ENCODE measurements around the gene WWOX.

The WWOX gene

GRCh38 chr16:78837706-78838105, 738.3 kb downstream of the WWOX start:
- Histone ChIP-seq H3K27ac (ENCODE audit: low read depth, low read length) (no peak overlapping the region), H3K36me3 (ENCODE audit: control insufficient read depth, insufficient read depth, low read length) (no peaks in the 10 kb centered on the region), H3K4ac (ENCODE audit: low read depth, low read length) (no peak overlapping the region), H3K4me3 (ENCODE audit: low read length) (no peak overlapping the region), H3K18ac (ENCODE audit: low read length) (no peak overlapping the region), H4K5ac (ENCODE audit: low read length) (no peak overlapping the region), H2BK120ac (ENCODE audit: low read depth, low read length) (no peak overlapping the region), H3K23ac (ENCODE audit: low read length) (no peak overlapping the region), H4K8ac (ENCODE audit: low read depth, low read length) (no peak overlapping the region), H2BK15ac (replicated peaks; ENCODE audit: low read depth) (no peak overlapping the region), H3K56ac (ENCODE audit: low read length) (no peak overlapping the region), H2AK5ac (ENCODE audit: low read length) (no peak overlapping the region), H3K4me2 (ENCODE audit: low read length) (no peak overlapping the region), H3K79me2 (ENCODE audit: control insufficient read depth, insufficient read depth, low read length) (no peaks in the 10 kb centered on the region), H3K27me3 (ENCODE audit: insufficient read depth, low read length, poor library complexity) (no peaks in the 10 kb centered on the region), H2BK5ac (ENCODE audit: low read length) (no peak overlapping the region), H3K79me1 (ENCODE audit: low read length) (no peaks in the 10 kb centered on the region), H3K9ac (ENCODE audit: low read length) (no peak overlapping the region), H3K4me1 (ENCODE audit: control insufficient read depth, low read depth, low read length) (no peaks in the 10 kb centered on the region)
- DNase-seq, result no peak

GRCh38 chr16:78838276-78838675, 738.8 kb downstream of the WWOX start:
- no peak overlapping the region for H2AK5ac ChIP-seq (ENCODE audit: low read length)
- H2BK120ac ChIP-seq (ENCODE audit: low read depth, low read length), result no peak overlapping the region
- DNase-seq, result no peak
- no CpG with 5 or more reads among the region's 5 CpGs for WGBS (ENCODE audit: extremely low coverage, insufficient coverage, low lambda C conversion rate)
- no peaks in the 10 kb centered on the region for H3K36me3 ChIP-seq (ENCODE audit: control insufficient read depth, insufficient read depth, low read length)
- H3K9ac ChIP-seq (ENCODE audit: low read length), result no peak overlapping the region
- no peak overlapping the region for H3K23ac ChIP-seq (ENCODE audit: low read length)
- H3K4me2 ChIP-seq (ENCODE audit: low read length), result no peak overlapping the region
- H3K4me1 ChIP-seq (ENCODE audit: control insufficient read depth, low read depth, low read length), result no peaks in the 10 kb centered on the region
- H4K5ac ChIP-seq (ENCODE audit: low read length), result no peak overlapping the region
- no peaks in the 10 kb centered on the region for H3K79me1 ChIP-seq (ENCODE audit: low read length)
- H2BK15ac ChIP-seq (replicated peaks; ENCODE audit: low read depth), result no peak overlapping the region
- no peaks in the 10 kb centered on the region for H3K27me3 ChIP-seq (ENCODE audit: insufficient read depth, low read length, poor library complexity)
- H4K8ac ChIP-seq (ENCODE audit: low read depth, low read length), result no peak overlapping the region
- H3K4me3 ChIP-seq (ENCODE audit: low read length), result no peak overlapping the region
- no peak overlapping the region for H3K4ac ChIP-seq (ENCODE audit: low read depth, low read length)
- no peak overlapping the region for H2BK5ac ChIP-seq (ENCODE audit: low read length)
- H3K56ac ChIP-seq (ENCODE audit: low read length), result no peak overlapping the region
- no peaks in the 10 kb centered on the region for H3K79me2 ChIP-seq (ENCODE audit: control insufficient read depth, insufficient read depth, low read length)
- no peak overlapping the region for H3K27ac ChIP-seq (ENCODE audit: low read depth, low read length)
- no peak overlapping the region for H3K18ac ChIP-seq (ENCODE audit: low read length)

GRCh38 chr16:78842950-78843349, 743.5 kb downstream of the WWOX start:
- no peaks in the 10 kb centered on the region for H3K79me2 ChIP-seq (ENCODE audit: control insufficient read depth, insufficient read depth, low read length)
- H2BK120ac ChIP-seq (ENCODE audit: low read depth, low read length), result no peak overlapping the region
- no peak for DNase-seq
- H3K4me3 ChIP-seq (ENCODE audit: low read length), result no peak overlapping the region
- H3K79me1 ChIP-seq (ENCODE audit: low read length), result no peaks in the 10 kb centered on the region
- no CpG with 5 or more reads among the region's 4 CpGs for WGBS (ENCODE audit: extremely low coverage, insufficient coverage, low lambda C conversion rate)
- H3K9ac ChIP-seq (ENCODE audit: low read length), result no peak overlapping the region
- no peak overlapping the region for H3K23ac ChIP-seq (ENCODE audit: low read length)
- no peak overlapping the region for H3K18ac ChIP-seq (ENCODE audit: low read length)
- no peaks in the 10 kb centered on the region for H3K27me3 ChIP-seq (ENCODE audit: insufficient read depth, low read length, poor library complexity)
- no peak overlapping the region for H3K4ac ChIP-seq (ENCODE audit: low read depth, low read length)
- no peak overlapping the region for H2BK15ac ChIP-seq (replicated peaks; ENCODE audit: low read depth)
- H2AK5ac ChIP-seq (ENCODE audit: low read length), result no peak overlapping the region
- H3K27ac ChIP-seq (ENCODE audit: low read depth, low read length), result no peak overlapping the region
- no peak overlapping the region for H4K5ac ChIP-seq (ENCODE audit: low read length)
- H3K4me2 ChIP-seq (ENCODE audit: low read length), result no peak overlapping the region
- H3K36me3 ChIP-seq (ENCODE audit: control insufficient read depth, insufficient read depth, low read length), result no peaks in the 10 kb centered on the region
- no peak overlapping the region for H3K56ac ChIP-seq (ENCODE audit: low read length)
- H2BK5ac ChIP-seq (ENCODE audit: low read length), result no peak overlapping the region
- H4K8ac ChIP-seq (ENCODE audit: low read depth, low read length), result no peak overlapping the region
- H3K4me1 ChIP-seq (ENCODE audit: control insufficient read depth, low read depth, low read length), result no peaks in the 10 kb centered on the region

- no peak overlapping the region for H3K4me3 ChIP-seq (ENCODE audit: low read length)
- H3K56ac ChIP-seq (ENCODE audit: low read length), result no peak overlapping the region
- no peak overlapping the region for H2BK120ac ChIP-seq (ENCODE audit: low read depth, low read length)
- no peak overlapping the region for H4K5ac ChIP-seq (ENCODE audit: low read length)
- H3K27ac ChIP-seq (ENCODE audit: low read depth, low read length), result no peak overlapping the region
- no peak overlapping the region for H3K9ac ChIP-seq (ENCODE audit: low read length)
- H3K79me2 ChIP-seq (ENCODE audit: control insufficient read depth, insufficient read depth, low read length), result no peaks in the 10 kb centered on the region
- H2BK5ac ChIP-seq (ENCODE audit: low read length), result no peak overlapping the region
- WGBS (ENCODE audit: extremely low coverage, insufficient coverage, low lambda C conversion rate), result no CpG with 5 or more reads among the region's 5 CpGs
- H2AK5ac ChIP-seq (ENCODE audit: low read length), result no peak overlapping the region
- no peaks in the 10 kb centered on the region for H3K79me1 ChIP-seq (ENCODE audit: low read length)
- H3K36me3 ChIP-seq (ENCODE audit: control insufficient read depth, insufficient read depth, low read length), result no peaks in the 10 kb centered on the region
- H3K4me2 ChIP-seq (ENCODE audit: low read length), result no peak overlapping the region
- no peak overlapping the region for H2BK15ac ChIP-seq (replicated peaks; ENCODE audit: low read depth)
- no peaks in the 10 kb centered on the region for H3K27me3 ChIP-seq (ENCODE audit: insufficient read depth, low read length, poor library complexity)
- H3K23ac ChIP-seq (ENCODE audit: low read length), result no peak overlapping the region
- H3K18ac ChIP-seq (ENCODE audit: low read length), result no peak overlapping the region
- DNase-seq, result no peak
- no peak overlapping the region for H4K8ac ChIP-seq (ENCODE audit: low read depth, low read length)
- H3K4me1 ChIP-seq (ENCODE audit: control insufficient read depth, low read depth, low read length), result no peaks in the 10 kb centered on the region
- H3K4ac ChIP-seq (ENCODE audit: low read depth, low read length), result no peak overlapping the region
Observed at GRCh38 chr16:78843978-78844377, 744.5 kb downstream of the WWOX start.

GRCh38 chr16:78844682-78845081, 745.2 kb downstream of the WWOX start:
- H3K9ac ChIP-seq (ENCODE audit: low read length), result no peak overlapping the region
- DNase-seq, result no peak
- no peaks in the 10 kb centered on the region for H3K79me2 ChIP-seq (ENCODE audit: control insufficient read depth, insufficient read depth, low read length)
- H3K18ac ChIP-seq (ENCODE audit: low read length), result no peak overlapping the region
- H3K27ac ChIP-seq (ENCODE audit: low read depth, low read length), result no peak overlapping the region
- no peak overlapping the region for H2BK120ac ChIP-seq (ENCODE audit: low read depth, low read length)
- no peak overlapping the region for H3K56ac ChIP-seq (ENCODE audit: low read length)
- H3K27me3 ChIP-seq (ENCODE audit: insufficient read depth, low read length, poor library complexity), result no peaks in the 10 kb centered on the region
- no peak overlapping the region for H2BK15ac ChIP-seq (replicated peaks; ENCODE audit: low read depth)
- no CpG with 5 or more reads among the region's 7 CpGs for WGBS (ENCODE audit: extremely low coverage, insufficient coverage, low lambda C conversion rate)
- no peaks in the 10 kb centered on the region for H3K36me3 ChIP-seq (ENCODE audit: control insufficient read depth, insufficient read depth, low read length)
- H4K8ac ChIP-seq (ENCODE audit: low read depth, low read length), result no peak overlapping the region
- H3K4ac ChIP-seq (ENCODE audit: low read depth, low read length), result no peak overlapping the region
- no peak overlapping the region for H3K4me3 ChIP-seq (ENCODE audit: low read length)
- H2AK5ac ChIP-seq (ENCODE audit: low read length), result no peak overlapping the region
- no peak overlapping the region for H3K23ac ChIP-seq (ENCODE audit: low read length)
- no peak overlapping the region for H3K4me2 ChIP-seq (ENCODE audit: low read length)
- H4K5ac ChIP-seq (ENCODE audit: low read length), result no peak overlapping the region
- no peaks in the 10 kb centered on the region for H3K4me1 ChIP-seq (ENCODE audit: control insufficient read depth, low read depth, low read length)
- no peaks in the 10 kb centered on the region for H3K79me1 ChIP-seq (ENCODE audit: low read length)
- H2BK5ac ChIP-seq (ENCODE audit: low read length), result no peak overlapping the region

- no peak overlapping the region for H3K27ac ChIP-seq (ENCODE audit: low read depth, low read length)
- no peak overlapping the region for H2BK15ac ChIP-seq (replicated peaks; ENCODE audit: low read depth)
- H2BK120ac ChIP-seq (ENCODE audit: low read depth, low read length), result no peak overlapping the region
- WGBS (ENCODE audit: extremely low coverage, insufficient coverage, low lambda C conversion rate), result no CpG with 5 or more reads among the region's 3 CpGs
- no peak overlapping the region for H2AK5ac ChIP-seq (ENCODE audit: low read length)
- no peak overlapping the region for H4K8ac ChIP-seq (ENCODE audit: low read depth, low read length)
- no peak overlapping the region for H2BK5ac ChIP-seq (ENCODE audit: low read length)
- H3K23ac ChIP-seq (ENCODE audit: low read length), result no peak overlapping the region
- no peaks in the 10 kb centered on the region for H3K79me2 ChIP-seq (ENCODE audit: control insufficient read depth, insufficient read depth, low read length)
- no peak overlapping the region for H4K5ac ChIP-seq (ENCODE audit: low read length)
- no peak for DNase-seq
- H3K27me3 ChIP-seq (ENCODE audit: insufficient read depth, low read length, poor library complexity), result no peaks in the 10 kb centered on the region
- H3K4me2 ChIP-seq (ENCODE audit: low read length), result no peak overlapping the region
- H3K56ac ChIP-seq (ENCODE audit: low read length), result no peak overlapping the region
- H3K4me1 ChIP-seq (ENCODE audit: control insufficient read depth, low read depth, low read length), result no peaks in the 10 kb centered on the region
- no peak overlapping the region for H3K4ac ChIP-seq (ENCODE audit: low read depth, low read length)
- H3K4me3 ChIP-seq (ENCODE audit: low read length), result no peak overlapping the region
- no peak overlapping the region for H3K18ac ChIP-seq (ENCODE audit: low read length)
- no peaks in the 10 kb centered on the region for H3K36me3 ChIP-seq (ENCODE audit: control insufficient read depth, insufficient read depth, low read length)
- no peak overlapping the region for H3K9ac ChIP-seq (ENCODE audit: low read length)
- no peaks in the 10 kb centered on the region for H3K79me1 ChIP-seq (ENCODE audit: low read length)
Observed at GRCh38 chr16:78851266-78851665, 751.8 kb downstream of the WWOX start.

Data from mesendoderm (in vitro differentiated cells).